HepG2 (cell line): ENCODE results near the gene AP4M1. TPM values are rescaled to one million over a fixed set of nuclear protein-coding genes. Genes with fewer than 3 reads are reported as not detected.

Experiments
- ESRRA ChIP-seq: sonication (generic); formaldehyde crosslinking; IDR thresholded peaks from 2 replicates; pipeline ENCODE4 v1.5.1; 2020; ENCODE audit warnings: mild to moderate bottlenecking, low read depth, missing genetic modification reagents
- ETV5 ChIP-seq: IDR thresholded peaks from 2 replicates; pipeline ENCODE4 v1.6.1; 2018; ENCODE audit warnings: missing biosample characterization, missing genetic modification reagents, inconsistent platforms, borderline replicate concordance
- FLYWCH1 ChIP-seq: sonication (generic); formaldehyde crosslinking; IDR thresholded peaks from 2 replicates; pipeline ENCODE4 v1.8.1; 2023; ENCODE audit warnings: mild to moderate bottlenecking, missing genetic modification reagents
- FOSL1 ChIP-seq: sonication (generic); formaldehyde crosslinking; IDR thresholded peaks from 2 replicates; pipeline ENCODE4 v1.9.0; 2021; ENCODE audit warnings: missing genetic modification reagents, borderline replicate concordance
- HOXA3 ChIP-seq: sonication (generic); formaldehyde crosslinking; IDR thresholded peaks from 2 replicates; pipeline ENCODE4 v1.5.0; 2020; ENCODE audit warnings: missing genetic modification reagents
- HOXA5 ChIP-seq: sonication (generic); formaldehyde crosslinking; IDR thresholded peaks from 2 replicates; pipeline ENCODE4 v1.4.0; 2020; ENCODE audit warnings: missing genetic modification reagents
- KLF9 ChIP-seq: IDR thresholded peaks from 2 replicates; pipeline ENCODE4 v1.6.1; 2016; ENCODE audit warnings: low read depth
- LCORL ChIP-seq, 2 experiments: fragments of 450-650 bp in 1 of 2; sonication (generic) in 1 of 2; formaldehyde crosslinking in 1 of 2; IDR thresholded peaks; 2 replicates each; pipeline versions ENCODE4 v1.5.0 to v1.6.1; 2017 to 2020; ENCODE audit warnings: antibody characterized with exemption in 1 of 2, missing genetic modification reagents in 1 of 2
- MTA3 ChIP-seq: sonication (generic); formaldehyde crosslinking; IDR thresholded peaks from 2 replicates; pipeline ENCODE4 v1.4.0; 2020; ENCODE audit warnings: missing genetic modification reagents
- NFYB ChIP-seq: sonication (generic); formaldehyde crosslinking; IDR thresholded peaks from 2 replicates; pipeline ENCODE4 v1.4.0; 2020; ENCODE audit warnings: missing genetic modification reagents
- PCBP2 ChIP-seq: fragments of 200-400 bp; formaldehyde crosslinking; optimal IDR thresholded peaks from 2 replicates; pipeline ENCODE3; 2018; ENCODE audit warnings: low read length, low read depth; ENCODE audit not compliant: poor library complexity, severe bottlenecking
- PHB2 ChIP-seq: fragments of 450-650 bp; IDR thresholded peaks from 2 replicates; pipeline ENCODE4 v1.6.1; 2018; ENCODE audit not compliant: partially characterized antibody
- SIN3B ChIP-seq: fragments of 150-350 bp; IDR thresholded peaks from 2 replicates; pipeline ENCODE4 v1.6.1; 2014; ENCODE audit warnings: low read length
- SMAD1 ChIP-seq: sonication (generic); formaldehyde crosslinking; IDR thresholded peaks from 2 replicates; pipeline ENCODE4 v1.4.0; 2020; ENCODE audit warnings: missing genetic modification reagents, low read depth, mild to moderate bottlenecking, borderline replicate concordance
- SMYD3 ChIP-seq: sonication (generic); formaldehyde crosslinking; IDR thresholded peaks from 2 replicates; pipeline ENCODE4 v1.8.1; 2023; ENCODE audit warnings: mild to moderate bottlenecking, missing genetic modification reagents
- SOX13 ChIP-seq, 3 experiments: fragments of 450-650 bp in 1 of 3; sonication (generic) in 1 of 3; formaldehyde crosslinking in 1 of 3; IDR thresholded peaks in 2 of 3; conservative IDR thresholded peaks in 1 of 3; 2 replicates each; pipeline versions ENCODE4 v1.5.0 to v1.6.1; 2016 to 2020; ENCODE audit warnings: antibody characterized with exemption in 1 of 3, mild to moderate bottlenecking in 1 of 3, missing compliant biosample characterization in 1 of 3, missing genetic modification reagents in 1 of 3, moderate library complexity in 1 of 3
- SSRP1 ChIP-seq: IDR thresholded peaks from 2 replicates; pipeline ENCODE4 v1.6.1; 2016; ENCODE audit warnings: control low read depth
- ZNF143 ChIP-seq: sonication (generic); formaldehyde crosslinking; IDR thresholded peaks from 2 replicates; pipeline ENCODE4 v1.4.0; 2020; ENCODE audit warnings: missing genetic modification reagents
- ZNF263 ChIP-seq: sonication (generic); formaldehyde crosslinking; IDR thresholded peaks from 2 replicates; pipeline ENCODE4 v1.4.0; 2020; ENCODE audit warnings: missing genetic modification reagents
- ZNF446 ChIP-seq: sonication (generic); formaldehyde crosslinking; IDR thresholded peaks from 2 replicates; pipeline ENCODE4 v1.5.0; 2020; ENCODE audit warnings: mild to moderate bottlenecking, missing genetic modification reagents
- ZNF501 ChIP-seq: sonication (generic); formaldehyde crosslinking; IDR thresholded peaks from 2 replicates; pipeline ENCODE4 v1.5.1; 2020; ENCODE audit warnings: mild to moderate bottlenecking, moderate library complexity, missing genetic modification reagents
- ZNF546 ChIP-seq: sonication (generic); formaldehyde crosslinking; conservative IDR thresholded peaks from 2 replicates; pipeline ENCODE4 v1.8.1; 2023; ENCODE audit warnings: mild to moderate bottlenecking, missing genetic modification reagents
- ZNF644 ChIP-seq: IDR thresholded peaks from 2 replicates; pipeline ENCODE4 v1.6.1; 2016; ENCODE audit warnings: low read depth
- ZSCAN29 ChIP-seq: sonication (generic); formaldehyde crosslinking; conservative IDR thresholded peaks from 2 replicates; pipeline ENCODE4 v1.4.0; 2020; ENCODE audit warnings: mild to moderate bottlenecking, missing genetic modification reagents
- polyA plus RNA-seq, 8 experiments: library from polyadenylated mRNA; depleted of rRNA in 3 of 8; stranded (reverse) in 7 of 8; unstranded in 1 of 8; fragments of >200 nt; fragmentation: Illumina TruSeq in 4 of 8; extraction: Trizol in 4 of 8; gene quantifications; 2 replicates each; pipeline versions ENCODE4 v1.2.1 to v1.2.3, GENCODE V29; 2011 to 2016; ENCODE audit warnings: low read depth in 4 of 8, missing spikeins in 1 of 8, mixed read lengths in 1 of 8; ENCODE audit not compliant: insufficient read depth in 1 of 8
- total RNA-seq, 5 experiments: library from RNA; depleted of rRNA; stranded (reverse); fragments of >200 nt; fragmentation: Illumina TruSeq; extraction: Trizol; gene quantifications; 2 replicates each; pipeline ENCODE4 v1.2.3, GENCODE V29; 2016; ENCODE audit warnings: low read depth in 1 of 5
- TF ChIP-seq, protein P1 (sequence below): sonication (generic); formaldehyde crosslinking; IDR thresholded peaks from 2 replicates; pipeline ENCODE4 v1.5.0; 2020; ENCODE audit warnings: mild to moderate bottlenecking, missing genetic modification reagents
- TF ChIP-seq, protein P2 (sequence below), 2 experiments: sonication (generic) in 1 of 2; formaldehyde crosslinking in 1 of 2; IDR thresholded peaks; 2 replicates each; pipeline versions ENCODE4 v1.4.0 to v1.6.1; 2016 to 2020; ENCODE audit warnings: borderline replicate concordance in 1 of 2, low read depth in 1 of 2, mild to moderate bottlenecking in 1 of 2, missing genetic modification reagents in 1 of 2

The AP4M1 gene
- total and polyA plus RNA-seq, 2 of the 13 experiments (the other 11 are each of a cell fraction or from before 2014, with no cell fraction given) = 6.3 to 9.7 TPM

DNA sequence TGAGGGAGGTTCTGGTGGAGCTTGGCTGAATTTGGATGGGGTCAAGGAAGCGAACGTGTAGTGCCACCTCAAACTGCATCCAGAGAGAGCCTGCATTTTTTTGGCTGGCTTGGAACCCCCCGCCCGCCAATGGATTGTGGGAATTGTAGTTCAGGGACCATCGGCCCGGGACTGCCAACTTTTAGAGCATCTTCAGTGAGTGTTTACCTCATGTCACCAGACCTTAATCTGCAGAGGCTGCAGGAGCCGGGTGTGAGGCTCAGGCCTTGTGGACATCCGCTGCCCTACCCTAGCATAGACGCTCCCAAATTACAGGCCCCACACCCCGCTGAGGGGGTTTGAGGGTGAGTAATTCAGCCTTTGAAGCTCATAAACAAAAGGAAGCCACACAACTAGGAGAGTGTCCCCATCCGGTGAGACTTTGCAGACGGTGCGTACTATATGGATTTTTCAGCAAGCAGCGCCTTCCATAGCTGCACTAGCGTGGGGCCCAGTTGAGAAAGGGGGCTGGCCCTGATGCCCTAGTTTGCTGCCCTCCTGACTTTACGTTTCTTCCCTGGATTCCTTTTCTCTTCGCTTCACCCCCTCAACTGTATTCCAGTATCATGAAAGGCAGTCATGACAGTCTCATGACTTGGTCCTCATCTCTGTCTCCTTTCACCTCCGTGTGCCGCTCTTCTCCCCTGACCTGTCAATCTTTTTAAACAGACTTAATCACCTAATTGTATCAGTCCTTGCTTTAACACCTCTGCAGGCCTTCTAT is 18.7 kb downstream of the AP4M1 start (continued):
- TF ChIP-seq SOX13 (IDR thresholded peaks at IDR 0.05) = no peak
- TF ChIP-seq SOX13 (CRISPR knock-in tag; conservative IDR thresholded peaks at IDR 0.05 in 1 of 2, IDR thresholded peaks at IDR 0.05 in 1 of 2) = peak in 1 of 2 experiments; percentile 3; a peak in 1 of 4 replicates
- TF ChIP-seq ZNF263 (CRISPR knock-in tag) = no peak
- TF ChIP-seq ESRRA (CRISPR knock-in tag) = no peak
- TF ChIP-seq SSRP1 = no peak
- TF ChIP-seq NFYB = no peak
- TF ChIP-seq ZNF501 (CRISPR knock-in tag) = 0 out of 2 replicates have a peak, but pooled peaks have one; percentile 31
- no peak for TF ChIP-seq MTA3 (CRISPR knock-in tag)
- no peak for TF ChIP-seq ZNF446 (CRISPR knock-in tag)
- TF ChIP-seq ZNF644 (CRISPR knock-in tag) = no peak
- TF ChIP-seq HOXA3 (CRISPR knock-in tag) = 0 out of 2 replicates have a peak, but pooled peaks have one; percentile 19
- TF ChIP-seq FOSL1 (CRISPR knock-in tag) = no peak
- no peak for TF ChIP-seq FLYWCH1 (CRISPR knock-in tag)
- no peak for TF ChIP-seq SIN3B
- no peak for TF ChIP-seq SMAD1
- TF ChIP-seq ZNF546 (CRISPR knock-in tag) = 0 out of 2 replicates have a peak, but pooled peaks have one; percentile 60
- TF ChIP-seq PHB2 = no peak
- TF ChIP-seq PCBP2 = no peak
- TF ChIP-seq SMYD3 (CRISPR knock-in tag) = no peak
- TF ChIP-seq KLF9 = no peak
- TF ChIP-seq LCORL (IDR thresholded peaks at IDR 0.05) = no peak
- TF ChIP-seq LCORL (CRISPR knock-in tag; IDR thresholded peaks at IDR 0.05) = peak; percentile 36
- 0 out of 2 replicates have a peak, but pooled peaks have one; percentile 28 for TF ChIP-seq ETV5 (CRISPR knock-in tag)
- TF ChIP-seq ZSCAN29 = no peak
- peak; percentile 89 for TF ChIP-seq ZNF143
- TF ChIP-seq, protein P1, sequence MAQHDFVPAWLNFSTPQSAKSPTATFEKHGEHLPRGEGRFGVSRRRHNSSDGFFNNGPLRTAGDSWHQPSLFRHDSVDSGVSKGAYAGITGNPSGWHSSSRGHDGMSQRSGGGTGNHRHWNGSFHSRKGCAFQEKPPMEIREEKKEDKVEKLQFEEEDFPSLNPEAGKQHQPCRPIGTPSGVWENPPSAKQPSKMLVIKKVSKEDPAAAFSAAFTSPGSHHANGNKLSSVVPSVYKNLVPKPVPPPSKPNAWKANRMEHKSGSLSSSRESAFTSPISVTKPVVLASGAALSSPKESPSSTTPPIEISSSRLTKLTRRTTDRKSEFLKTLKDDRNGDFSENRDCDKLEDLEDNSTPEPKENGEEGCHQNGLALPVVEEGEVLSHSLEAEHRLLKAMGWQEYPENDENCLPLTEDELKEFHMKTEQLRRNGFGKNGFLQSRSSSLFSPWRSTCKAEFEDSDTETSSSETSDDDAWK (CRISPR knock-in tag) = no peak
- TF ChIP-seq, protein P2, sequence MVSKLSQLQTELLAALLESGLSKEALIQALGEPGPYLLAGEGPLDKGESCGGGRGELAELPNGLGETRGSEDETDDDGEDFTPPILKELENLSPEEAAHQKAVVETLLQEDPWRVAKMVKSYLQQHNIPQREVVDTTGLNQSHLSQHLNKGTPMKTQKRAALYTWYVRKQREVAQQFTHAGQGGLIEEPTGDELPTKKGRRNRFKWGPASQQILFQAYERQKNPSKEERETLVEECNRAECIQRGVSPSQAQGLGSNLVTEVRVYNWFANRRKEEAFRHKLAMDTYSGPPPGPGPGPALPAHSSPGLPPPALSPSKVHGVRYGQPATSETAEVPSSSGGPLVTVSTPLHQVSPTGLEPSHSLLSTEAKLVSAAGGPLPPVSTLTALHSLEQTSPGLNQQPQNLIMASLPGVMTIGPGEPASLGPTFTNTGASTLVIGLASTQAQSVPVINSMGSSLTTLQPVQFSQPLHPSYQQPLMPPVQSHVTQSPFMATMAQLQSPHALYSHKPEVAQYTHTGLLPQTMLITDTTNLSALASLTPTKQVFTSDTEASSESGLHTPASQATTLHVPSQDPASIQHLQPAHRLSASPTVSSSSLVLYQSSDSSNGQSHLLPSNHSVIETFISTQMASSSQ (IDR thresholded peaks at IDR 0.05; ENCODE audit: low read depth) = no peak
- TF ChIP-seq, protein P2 (CRISPR knock-in tag; IDR thresholded peaks at IDR 0.05; ENCODE audit: borderline replicate concordance) = no peak
- no peak for TF ChIP-seq HOXA5 (CRISPR knock-in tag)
